HEK293T (cell line): Measurements from ENCODE around the gene ADSS1.

Experiments used
- CTCF ChIA-PET: fragments of 350-600 bp; formaldehyde crosslinking; extraction: SDS; loops from one replicate; lab custom pipeline; 2021; ENCODE audit warnings: antibody characterized with exemption, inconsistent platforms; lab: Yijun Ruan, JAX
- POLR2A ChIA-PET: fragments of 350-600 bp; formaldehyde crosslinking; extraction: SDS; loops from one replicate; lab custom pipeline; 2020; ENCODE audit warnings: antibody characterized with exemption, inconsistent platforms; lab: Yijun Ruan, JAX
- DNase-seq: peaks from one replicate; pipeline ENCODE4 v3.0.0; 2012; ENCODE audit warnings: mixed read lengths; ENCODE audit errors: extremely low spot score
- ARNT ChIP-seq: fragments of 450-650 bp; IDR thresholded peaks from 2 replicates; pipeline ENCODE4 v1.6.1; 2017; ENCODE audit warnings: mild to moderate bottlenecking
- BHLHE40 ChIP-seq: fragments of 450-650 bp; IDR thresholded peaks from 2 replicates; pipeline ENCODE4 v1.6.1; 2016; ENCODE audit warnings: mild to moderate bottlenecking, moderate library complexity, borderline replicate concordance
- CTBP1 ChIP-seq: fragments of 450-650 bp; IDR thresholded peaks from 2 replicates; pipeline ENCODE4 v1.6.1; 2016; ENCODE audit warnings: borderline replicate concordance
- ELF4 ChIP-seq: fragments of 450-650 bp; IDR thresholded peaks from 2 replicates; pipeline ENCODE4 v1.6.1; 2017; ENCODE audit warnings: antibody characterized with exemption
- FOXA1 ChIP-seq: fragments of 450-650 bp; IDR thresholded peaks from 2 replicates; pipeline ENCODE4 v1.6.1; 2016; ENCODE audit warnings: mild to moderate bottlenecking
- FOXK2 ChIP-seq: fragments of 450-650 bp; IDR thresholded peaks from 2 replicates; pipeline ENCODE4 v1.6.1; 2016; ENCODE audit warnings: mild to moderate bottlenecking
- FOXM1 ChIP-seq: fragments of 450-650 bp; IDR thresholded peaks from 2 replicates; pipeline ENCODE4 v1.6.1; 2017; ENCODE audit warnings: mild to moderate bottlenecking, borderline replicate concordance
- HDGF ChIP-seq: fragments of 450-650 bp; IDR thresholded peaks from 2 replicates; pipeline ENCODE4 v1.6.1; 2017; ENCODE audit warnings: antibody characterized with exemption, borderline replicate concordance
- L3MBTL2 ChIP-seq: fragments of 450-650 bp; conservative IDR thresholded peaks from 2 replicates; pipeline ENCODE4 v1.6.1; 2016; ENCODE audit warnings: mild to moderate bottlenecking
- LEF1 ChIP-seq: fragments of 450-650 bp; IDR thresholded peaks from 2 replicates; pipeline ENCODE4 v1.6.1; 2017; ENCODE audit warnings: mild to moderate bottlenecking, borderline replicate concordance
- NFRKB ChIP-seq: fragments of 450-650 bp; IDR thresholded peaks from 2 replicates; pipeline ENCODE4 v1.6.1; 2016; ENCODE audit warnings: mild to moderate bottlenecking, moderate library complexity
- PKNOX1 ChIP-seq: fragments of 450-650 bp; IDR thresholded peaks from 2 replicates; pipeline ENCODE4 v1.6.1; 2016
- SP1 ChIP-seq: fragments of 450-650 bp; IDR thresholded peaks from 2 replicates; pipeline ENCODE4 v1.6.1; 2017
- SUZ12 ChIP-seq: fragments of 450-650 bp; IDR thresholded peaks from 2 replicates; pipeline ENCODE4 v1.6.1; 2016; ENCODE audit warnings: mild to moderate bottlenecking
- TARDBP ChIP-seq: fragments of 450-650 bp; IDR thresholded peaks from 2 replicates; pipeline ENCODE4 v1.6.1; 2016
- ZNF384 ChIP-seq: fragments of 450-650 bp; IDR thresholded peaks from 2 replicates; pipeline ENCODE4 v1.6.1; 2016

The ADSS1 gene

GRCh38 chr14:104689109-104689880 lies 34.7 kb upstream of the ADSS1 start, which contains the start of gene INF2:
Gene INF2, plus strand, starts transcription at chr14:104689618. Its CDS starts 11,748 bp downstream, at chr14:104701366.
- CTCF ChIA-PET, result interaction anchor here (0.6 kb wide), 1 partner anchor 18 kb away, joined by 4 read pairs; no protein-coding TSS in a partner anchor
- peak; percentile 77 for DNase-seq

GRCh38 chr14:104689881-104690711 lies 33.9 kb upstream of the ADSS1 start:
- CTCF ChIA-PET, result interaction anchor here (0.6 to 1.0 kb wide), 2 partner anchors 10 to 17 kb away, joined by 3 to 4 read pairs; no protein-coding TSS in a partner anchor

More at GRCh38 chr14:104689109-104689880, 34.7 kb upstream of the ADSS1 start, which contains the start of gene INF2:
- POLR2A ChIA-PET, result interaction anchor here (0.6 to 3.0 kb wide), 5 partner anchors 8 to 378 kb away, joined by 3 to 21 read pairs (median 9); partner anchors contain the start of gene SIVA1
- no peak for TF ChIP-seq LEF1
- TF ChIP-seq ARNT, result no peak
- TF ChIP-seq FOXM1, result no peak
- no peak for TF ChIP-seq HDGF
- no peak for TF ChIP-seq SUZ12
- no peak for TF ChIP-seq SP1
- no peak for TF ChIP-seq TARDBP

GRCh38 chr14:104690861-104691455 lies 33.1 kb upstream of the ADSS1 start:
- TF ChIP-seq ARNT (no peak), SUZ12 (no peak), LEF1 (no peak), CTBP1 (no peak), SP1 (no peak), FOXM1 (no peak), HDGF (no peak), TARDBP (no peak)
- no peak for DNase-seq
- CTCF ChIA-PET, result interaction anchor here (1.0 kb wide), 1 partner anchor 10 kb away, joined by 3 read pairs; no protein-coding TSS in a partner anchor
- POLR2A ChIA-PET, result interaction anchor here (1.9 to 2.7 kb wide), 3 partner anchors 10 to 61 kb away, joined by 7 to 12 read pairs (median 9); partner anchors contain the start of gene SIVA1

More at GRCh38 chr14:104689881-104690711, 33.9 kb upstream of the ADSS1 start:
- TF ChIP-seq FOXM1 (no peak), HDGF (no peak), FOXK2 (no peak), ZNF384 (no peak), LEF1 (no peak), NFRKB (no peak)
- DNase-seq, result peak; percentile 36
- POLR2A ChIA-PET, result interaction anchor here (0.6 to 2.7 kb wide), 4 partner anchors 9 to 379 kb away, joined by 3 to 12 read pairs (median 8); partner anchors contain the start of gene SIVA1

DNA sequence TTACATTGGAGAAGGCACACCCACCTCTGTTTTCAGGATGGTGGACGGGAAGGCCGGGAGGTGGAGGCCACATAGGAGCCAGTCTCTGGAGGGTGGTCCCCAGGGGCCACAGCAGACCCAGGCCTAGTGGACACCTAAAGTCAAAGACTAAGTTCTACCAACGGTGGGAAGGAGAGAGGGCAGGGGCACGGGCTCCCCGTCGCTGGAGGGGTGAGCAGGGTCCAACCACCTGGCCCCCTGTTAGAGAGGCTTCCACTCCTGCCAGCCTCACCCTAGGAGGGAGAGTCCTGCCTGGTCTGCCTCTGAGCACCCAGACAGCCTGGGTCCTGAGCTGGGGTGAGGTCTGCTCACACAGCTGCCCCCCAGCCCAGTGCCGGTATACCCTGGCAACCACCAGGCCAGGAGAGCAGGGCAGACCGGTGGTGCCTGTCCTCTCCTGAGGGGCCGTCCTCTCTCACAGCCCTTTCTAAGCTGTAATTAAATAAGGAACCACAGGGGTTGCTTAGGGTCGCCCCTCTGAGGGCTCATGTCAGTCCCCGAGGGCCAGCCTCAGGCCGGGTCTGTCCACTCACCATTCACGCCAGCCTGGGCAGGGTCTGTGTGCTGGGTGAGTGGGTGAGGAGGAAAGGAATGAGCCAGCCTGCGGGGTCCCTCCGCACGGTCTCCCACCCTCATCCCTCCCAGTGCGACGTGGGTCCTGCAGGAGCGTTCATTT lies 32.3 kb upstream of the ADSS1 start:
- ChIA-PET CTCF (no interaction called here), POLR2A (interaction anchor here (1.9 to 2.7 kb wide), 3 partner anchors 10 to 61 kb away, joined by 7 to 12 read pairs (median 9); partner anchors contain the start of gene SIVA1)
- DNase-seq, result no peak
- TF ChIP-seq ARNT (no peak), ELF4 (no peak), ZNF384 (no peak)

DNA sequence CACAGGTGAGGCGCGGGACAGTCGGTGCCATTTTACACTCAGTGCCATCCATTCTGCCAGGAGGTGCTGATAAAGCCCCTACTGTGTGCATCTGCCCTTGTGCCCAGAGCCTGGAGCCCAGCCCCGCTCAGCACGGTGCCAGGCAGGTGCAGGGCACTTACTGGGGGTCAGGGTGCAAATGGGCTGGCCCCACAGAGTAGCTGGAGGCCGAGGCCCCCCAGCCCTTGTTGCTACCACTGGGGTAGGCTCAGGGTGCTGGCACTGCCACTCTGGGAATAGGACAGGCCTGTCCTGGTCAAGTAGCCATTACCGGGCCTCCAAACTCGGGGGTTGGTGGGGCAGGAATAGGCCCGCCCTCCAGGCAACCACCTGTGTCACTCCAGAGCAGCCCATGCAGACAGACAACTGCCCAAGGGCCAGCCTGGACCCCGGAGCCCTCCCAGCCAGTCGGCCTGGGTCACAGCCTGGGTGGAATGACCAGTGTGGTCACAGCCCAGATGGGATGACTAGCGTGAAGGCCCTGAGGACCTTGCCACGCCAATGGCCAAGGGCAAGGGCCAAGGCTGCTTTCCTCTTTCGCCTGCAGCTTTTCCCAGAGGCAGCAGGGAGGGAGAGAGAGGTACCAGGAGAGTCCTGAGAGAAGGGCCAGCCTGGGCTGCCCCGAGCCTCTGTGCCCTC lies 31.6 kb upstream of the ADSS1 start:
- DNase-seq, result no peak
- POLR2A ChIA-PET, result interaction anchor here (2.7 kb wide), 1 partner anchor 60 kb away, joined by 12 read pairs; the partner anchor contains the start of gene SIVA1
- CTCF ChIA-PET, result no interaction called here

More for the DNA sequence above, 31.6 kb upstream of the ADSS1 start:
- TF ChIP-seq ZNF384 (no peak), L3MBTL2 (no peak), FOXA1 (no peak), LEF1 (no peak), SP1 (no peak), TARDBP (no peak), FOXK2 (no peak), HDGF (no peak), SUZ12 (no peak), ELF4 (no peak), CTBP1 (no peak), NFRKB (no peak), PKNOX1 (no peak), BHLHE40 (no peak)
